CD14-positive monocyte (primary cell): ENCODE data around the gene BEST1. TPM values are rescaled to one million over a fixed set of nuclear protein-coding genes. Genes with fewer than 3 reads are reported as not detected.

Experiments used
- DNase-seq, 3 donors: peaks; one replicate each; pipeline ENCODE4 v3.0.0-alpha.2; 2011 to 2022
- H2AFZ ChIP-seq: 2 replicates; pipeline ENCODE4 v1.6.0; 2012; ENCODE audit warnings: mild to moderate bottlenecking, low read depth, low read length, inconsistent platforms; ENCODE audit not compliant: insufficient read depth, poor library complexity, severe bottlenecking
- H3K27ac ChIP-seq, 2 donors: 1 replicate in 1 of 2; 2 replicates in 1 of 2; pipeline ENCODE4 v1.5.1; 2012 to 2013; ENCODE audit warnings: low read length in 2 of 2, control low read depth in 1 of 2, inconsistent platforms in 1 of 2, low read depth in 1 of 2, mild to moderate bottlenecking in 1 of 2
- H3K27me3 ChIP-seq, 2 donors: one replicate each; pipeline versions ENCODE4 v1.6.0 to v1.6.1; 2011 to 2013; ENCODE audit warnings: low read length in 2 of 2; ENCODE audit not compliant: control insufficient read depth in 2 of 2, insufficient read depth in 2 of 2
- H3K36me3 ChIP-seq, 2 donors: replicated peaks in 1 of 2; 1 replicate in 1 of 2; 2 replicates in 1 of 2; pipeline versions ENCODE4 v1.5.1 to v1.6.1; 2012 to 2013; ENCODE audit warnings: low read length in 2 of 2, control low read depth in 1 of 2, inconsistent platforms in 1 of 2, mild to moderate bottlenecking in 1 of 2; ENCODE audit not compliant: insufficient read depth in 2 of 2, control insufficient read depth in 1 of 2
- H3K4me1 ChIP-seq, 2 donors: 1 replicate in 1 of 2; 2 replicates in 1 of 2; pipeline versions ENCODE4 v1.5.1 to v1.6.1; 2012 to 2013; ENCODE audit warnings: low read length in 2 of 2, control low read depth in 1 of 2, inconsistent platforms in 1 of 2, mild to moderate bottlenecking in 1 of 2, moderate library complexity in 1 of 2; ENCODE audit not compliant: insufficient read depth in 2 of 2, control insufficient read depth in 1 of 2
- H3K4me2 ChIP-seq: replicated peaks from 2 replicates; pipeline ENCODE3; 2012; ENCODE audit warnings: low read length, moderate library complexity, mild to moderate bottlenecking; ENCODE audit not compliant: poor library complexity, severe bottlenecking; ENCODE audit errors: extremely low read depth
- H3K4me3 ChIP-seq, 3 experiments: fragments of 200-600 bp in 1 of 3; sonication (generic) in 1 of 3; replicated peaks in 1 of 3; 1 replicate in 2 of 3; 2 replicates in 1 of 3; pipeline ENCODE4 v1.5.1; 2011 to 2013; ENCODE audit warnings: low read length in 3 of 3, mild to moderate bottlenecking in 3 of 3, control low read depth in 2 of 3, low read depth in 2 of 3, inconsistent platforms in 1 of 3, moderate library complexity in 1 of 3
- H3K79me2 ChIP-seq: 2 replicates; pipeline ENCODE4 v1.6.0; 2012; ENCODE audit warnings: mild to moderate bottlenecking, control low read depth, inconsistent platforms, low read length, moderate library complexity; ENCODE audit not compliant: insufficient read depth
- H3K9ac ChIP-seq: 2 replicates; pipeline ENCODE4 v1.6.0; 2017; ENCODE audit warnings: low read length, mild to moderate bottlenecking; ENCODE audit not compliant: insufficient read depth, poor library complexity, severe bottlenecking
- H3K9me3 ChIP-seq, 2 donors: replicated peaks in 1 of 2; 1 replicate in 1 of 2; 2 replicates in 1 of 2; pipeline versions ENCODE4 v1.5.1 to v1.6.1; 2012 to 2013; ENCODE audit warnings: low read length in 2 of 2, control low read depth in 1 of 2; ENCODE audit not compliant: control insufficient read depth in 1 of 2, insufficient read depth in 1 of 2
- H4K20me1 ChIP-seq: 2 replicates; pipeline ENCODE4 v1.6.0; 2012; ENCODE audit warnings: mild to moderate bottlenecking, low read length, control low read depth, moderate library complexity; ENCODE audit not compliant: insufficient read depth
- H3K27ac Mint-ChIP-seq, 7 donors: one replicate each; pipeline ENCODE4 v1.8.0; 2020; ENCODE audit warnings: mild to moderate bottlenecking in 7 of 7, mixed read lengths in 7 of 7, moderate library complexity in 6 of 7, inconsistent platforms in 2 of 7
- H3K27me3 Mint-ChIP-seq, 3 donors: one replicate each; pipeline ENCODE4 v1.8.0; 2021 to 2022; ENCODE audit warnings: low read depth in 3 of 3, mild to moderate bottlenecking in 3 of 3, mixed read lengths in 3 of 3, moderate library complexity in 3 of 3, inconsistent platforms in 1 of 3
- H3K36me3 Mint-ChIP-seq, 2 donors: one replicate each; pipeline ENCODE4 v1.8.0; 2020; ENCODE audit warnings: mixed read lengths in 2 of 2, inconsistent platforms in 1 of 2, mild to moderate bottlenecking in 1 of 2
- H3K4me1 Mint-ChIP-seq: one replicate; pipeline ENCODE4 v1.8.0; 2020; ENCODE audit warnings: mild to moderate bottlenecking, mixed read lengths
- H3K4me3 Mint-ChIP-seq, 2 donors: one replicate each; pipeline ENCODE4 v1.8.0; 2020; ENCODE audit warnings: mild to moderate bottlenecking in 2 of 2, mixed read lengths in 2 of 2, moderate library complexity in 1 of 2
- H3K9me3 Mint-ChIP-seq, 7 donors: one replicate each; pipeline ENCODE4 v1.8.0; 2020 to 2022; ENCODE audit warnings: mixed read lengths in 7 of 7, mild to moderate bottlenecking in 6 of 7, moderate library complexity in 6 of 7, inconsistent platforms in 2 of 7
- CTCF ChIP-seq: fragments of 200-600 bp; IDR thresholded peaks from one replicate; pipeline ENCODE4 v1.8.0; 2022; ENCODE audit warnings: antibody characterized with exemption, mild to moderate bottlenecking
- WGBS: methylation state at CpG from one replicate; pipeline ENCODE4 v1.1.5; 2013; ENCODE audit warnings: missing lambda C conversion rate; ENCODE audit not compliant: insufficient coverage; 5-methylcytosine and 5-hydroxymethylcytosine counted together
- intact Hi-C, 2 donors: fragments of 100-400 bp; cut with micrococcal nuclease; formaldehyde crosslinking; loops; one replicate each; pipeline versions ENCODE4 v1.15.0 to v1.15.1; 2023
- polyA plus RNA-seq, 3 donors: library from polyadenylated mRNA; depleted of rRNA in 1 of 3; unstranded in 2 of 3; stranded (reverse) in 1 of 3; fragments of 300-500 nt in 2 of 3; fragments of >200 nt in 1 of 3; fragmentation: Illumina TruSeq in 2 of 3; gene quantifications; 1 replicate in 2 of 3; 2 replicates in 1 of 3; pipeline ENCODE4 v1.2.3, GENCODE V29; 2012 to 2021

BEST1 gene
- polyA plus RNA-seq, 3 donors, result 5.9 to 24.9 (median 7.4) TPM

DNA sequence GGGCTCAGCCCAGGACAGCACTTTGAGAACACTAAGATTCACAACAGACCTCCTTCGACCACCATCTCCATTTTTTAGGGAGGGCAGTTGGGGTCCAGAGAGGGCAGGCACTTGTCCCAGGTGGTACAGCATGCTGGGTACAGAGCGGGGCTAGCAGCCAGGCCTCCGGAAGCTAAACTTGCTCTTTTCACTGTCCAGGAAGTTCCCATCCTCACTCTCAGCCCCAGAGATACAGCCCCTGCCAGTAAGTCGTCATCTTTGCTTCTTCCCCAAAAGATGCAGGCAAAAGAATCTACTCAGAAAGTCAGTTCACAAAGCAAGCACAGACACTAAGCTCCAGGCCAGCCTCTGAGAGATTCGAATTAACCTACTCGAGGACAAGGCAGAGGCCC, 26.1 kb upstream of the BEST1 start:
- Mint-ChIP-seq H3K36me3 (no peaks in the 10 kb centered on the region), H3K27me3 (peaks cover 8 to 22% (median 20%) of the 10 kb centered on the region in 3 donors), H3K9me3 (peaks cover 0 to 3% (median 0%) of the 10 kb centered on the region in 7 donors), H3K4me3 (no peak overlapping the region), H3K4me1 (peaks cover 19% of the 10 kb centered on the region), H3K27ac (no peak overlapping the region)
- no peaks in the 10 kb centered on the region for H3K9me3 ChIP-seq
- no peak overlapping the region for H3K9ac ChIP-seq
- H3K27me3 ChIP-seq, result peaks cover 0 to 7% of the 10 kb centered on the region in 2 donors
- no peak overlapping the region for H2AFZ ChIP-seq
- no peak for DNase-seq
- H3K4me1 ChIP-seq, result peaks cover 32% of the 10 kb centered on the region in 2 donors
- no peak for TF ChIP-seq CTCF
- no peak overlapping the region for H3K4me2 ChIP-seq
- no peak overlapping the region for H3K4me3 ChIP-seq
- WGBS, result 83% methylated on average over 4 of the region's 6 CpGs
- H4K20me1 ChIP-seq, result no peaks in the 10 kb centered on the region
- H3K36me3 ChIP-seq, result no peaks in the 10 kb centered on the region
- no peak overlapping the region for H3K27ac ChIP-seq
- intact Hi-C loops, result no loop called here
- H3K79me2 ChIP-seq, result no peaks in the 10 kb centered on the region

GRCh38 chr11:61925736-61926135, 24.4 kb upstream of the BEST1 start:
- intact Hi-C loops, result no loop called here
- no peaks in the 10 kb centered on the region for H3K36me3 ChIP-seq
- no peaks in the 10 kb centered on the region for H3K36me3 Mint-ChIP-seq
- no peak overlapping the region for H3K4me2 ChIP-seq
- no peaks in the 10 kb centered on the region for H4K20me1 ChIP-seq
- no peak overlapping the region for H3K4me3 Mint-ChIP-seq
- no peaks in the 10 kb centered on the region for H3K79me2 ChIP-seq
- no peak overlapping the region for H3K27ac ChIP-seq
- WGBS, result no CpG with 5 or more reads among the region's 2 CpGs
- no peak overlapping the region for H3K9ac ChIP-seq
- no peaks in the 10 kb centered on the region for H3K9me3 ChIP-seq
- H3K4me3 ChIP-seq, result no peak overlapping the region
- H3K4me1 ChIP-seq, result peaks cover 29 to 32% of the 10 kb centered on the region in 2 donors
- no peak for TF ChIP-seq CTCF
- no peak overlapping the region for H2AFZ ChIP-seq
- H3K27me3 ChIP-seq, result no peaks in the 10 kb centered on the region
- peaks cover 0 to 3% (median 0%) of the 10 kb centered on the region in 7 donors for H3K9me3 Mint-ChIP-seq
- H3K4me1 Mint-ChIP-seq, result peaks cover 19% of the 10 kb centered on the region
- H3K27me3 Mint-ChIP-seq, result peaks cover 5 to 14% (median 11%) of the 10 kb centered on the region in 3 donors
- DNase-seq, result no peak
- no peak overlapping the region for H3K27ac Mint-ChIP-seq
